Gastroesophageal sphincter (tissue), 3 donors: ENCODE data around the gene HCRTR1.

Source experiments
- EP300 ChIP-seq: sonication (generic); formaldehyde crosslinking; IDR thresholded peaks from one replicate; pipeline ENCODE4 v1.6.1; 2017; ENCODE audit warnings: antibody characterized with exemption, mild to moderate bottlenecking
- POLR2A ChIP-seq, 2 donors: fragments of 450-650 bp; IDR thresholded peaks; one replicate each; pipeline ENCODE4 v1.6.1; 2017; ENCODE audit warnings: antibody characterized with exemption in 2 of 2, mild to moderate bottlenecking in 2 of 2, moderate library complexity in 1 of 2
- POLR2AphosphoS5 ChIP-seq: sonication (generic); formaldehyde crosslinking; IDR thresholded peaks from one replicate; pipeline ENCODE4 v1.6.1; 2017; ENCODE audit warnings: antibody characterized with exemption
- TF ChIP-seq, protein P1 (sequence below), 4 experiments: fragments of 200-600 bp in 2 of 4; fragments of 450-650 bp in 2 of 4; sonication (generic) in 1 of 4; IDR thresholded peaks; one replicate each; pipeline ENCODE4 v1.5.1; 2017 to 2019; ENCODE audit warnings: antibody characterized with exemption in 4 of 4, mild to moderate bottlenecking in 2 of 4, moderate library complexity in 2 of 4

DNA sequence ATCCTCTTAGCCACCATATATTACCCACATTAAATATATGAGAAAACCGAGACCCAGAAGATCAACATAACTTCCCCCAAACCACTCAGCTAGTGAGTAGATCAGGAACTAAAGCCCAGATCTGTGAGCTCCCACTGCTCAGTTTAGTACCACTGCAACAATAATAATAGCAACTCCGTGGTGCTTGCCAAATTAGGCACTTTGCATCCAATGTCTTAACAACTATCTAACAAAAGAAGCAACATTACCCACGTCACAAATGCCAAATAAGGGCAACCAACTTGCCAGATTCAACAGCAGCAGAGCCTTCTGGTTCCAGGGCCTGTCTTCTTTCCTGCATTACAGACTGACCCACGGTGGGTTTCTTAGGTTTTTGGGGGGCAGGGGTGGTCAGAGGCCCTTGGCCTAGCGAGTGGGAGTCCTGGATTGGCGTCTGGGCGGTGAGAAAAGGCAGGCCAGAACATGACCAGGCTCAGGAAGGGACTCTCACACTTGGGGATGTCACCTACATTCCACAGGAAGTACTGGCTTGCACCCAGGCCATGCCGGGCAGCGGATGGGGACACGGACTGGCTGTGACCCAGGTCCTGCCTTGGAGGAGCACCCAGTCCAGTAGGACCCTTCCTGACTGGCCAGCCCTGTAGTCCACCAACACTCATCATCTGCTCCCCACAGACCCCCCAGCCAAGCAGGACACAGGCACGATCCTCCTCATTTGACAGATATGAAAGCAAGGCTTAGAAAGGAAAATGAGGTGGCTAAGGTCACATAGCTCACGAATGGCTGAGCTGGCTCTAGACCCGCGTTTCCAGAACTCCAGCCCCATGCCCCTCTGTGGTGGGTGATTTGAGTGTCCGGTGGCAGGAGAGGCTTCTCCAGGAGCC lies 4.6 kb downstream of the HCRTR1 start:
- TF ChIP-seq, protein P1, sequence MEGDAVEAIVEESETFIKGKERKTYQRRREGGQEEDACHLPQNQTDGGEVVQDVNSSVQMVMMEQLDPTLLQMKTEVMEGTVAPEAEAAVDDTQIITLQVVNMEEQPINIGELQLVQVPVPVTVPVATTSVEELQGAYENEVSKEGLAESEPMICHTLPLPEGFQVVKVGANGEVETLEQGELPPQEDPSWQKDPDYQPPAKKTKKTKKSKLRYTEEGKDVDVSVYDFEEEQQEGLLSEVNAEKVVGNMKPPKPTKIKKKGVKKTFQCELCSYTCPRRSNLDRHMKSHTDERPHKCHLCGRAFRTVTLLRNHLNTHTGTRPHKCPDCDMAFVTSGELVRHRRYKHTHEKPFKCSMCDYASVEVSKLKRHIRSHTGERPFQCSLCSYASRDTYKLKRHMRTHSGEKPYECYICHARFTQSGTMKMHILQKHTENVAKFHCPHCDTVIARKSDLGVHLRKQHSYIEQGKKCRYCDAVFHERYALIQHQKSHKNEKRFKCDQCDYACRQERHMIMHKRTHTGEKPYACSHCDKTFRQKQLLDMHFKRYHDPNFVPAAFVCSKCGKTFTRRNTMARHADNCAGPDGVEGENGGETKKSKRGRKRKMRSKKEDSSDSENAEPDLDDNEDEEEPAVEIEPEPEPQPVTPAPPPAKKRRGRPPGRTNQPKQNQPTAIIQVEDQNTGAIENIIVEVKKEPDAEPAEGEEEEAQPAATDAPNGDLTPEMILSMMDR (IDR thresholded peaks at IDR 0.05): no peak
- TF ChIP-seq POLR2A (IDR thresholded peaks at IDR 0.05) (no peak), POLR2AphosphoS5 (no peak), EP300 (no peak)
